ENCODE measurements around the gene TRMT6.

The TRMT6 gene

DNA sequence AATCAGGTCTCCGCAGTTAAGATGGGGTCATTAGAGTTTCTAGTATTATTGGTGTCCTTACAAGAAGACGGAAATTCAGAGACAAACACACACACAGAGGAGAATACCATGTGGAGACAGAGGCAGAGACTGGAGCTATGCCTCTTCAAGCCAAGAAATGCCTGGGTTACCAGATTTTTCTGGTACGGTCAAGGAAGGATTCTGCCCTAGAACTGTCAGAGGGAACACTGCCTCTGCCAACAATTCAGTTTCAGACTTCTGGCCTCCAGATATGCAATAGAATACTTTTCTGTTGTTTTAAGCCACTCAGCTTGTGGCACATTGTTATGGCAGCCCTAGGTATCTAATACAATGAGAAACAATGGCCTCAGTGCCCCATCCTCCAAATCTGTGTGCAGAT, 18.9 kb downstream of the TRMT6 start:
- no peak for TF ChIP-seq GATA2 (IDR thresholded peaks at IDR 0.05; ENCODE audit: low read depth, low read length)
- TF ChIP-seq GATA3 (IDR thresholded peaks at IDR 0.05; ENCODE audit: low read depth, low read length) = no peak

DNA sequence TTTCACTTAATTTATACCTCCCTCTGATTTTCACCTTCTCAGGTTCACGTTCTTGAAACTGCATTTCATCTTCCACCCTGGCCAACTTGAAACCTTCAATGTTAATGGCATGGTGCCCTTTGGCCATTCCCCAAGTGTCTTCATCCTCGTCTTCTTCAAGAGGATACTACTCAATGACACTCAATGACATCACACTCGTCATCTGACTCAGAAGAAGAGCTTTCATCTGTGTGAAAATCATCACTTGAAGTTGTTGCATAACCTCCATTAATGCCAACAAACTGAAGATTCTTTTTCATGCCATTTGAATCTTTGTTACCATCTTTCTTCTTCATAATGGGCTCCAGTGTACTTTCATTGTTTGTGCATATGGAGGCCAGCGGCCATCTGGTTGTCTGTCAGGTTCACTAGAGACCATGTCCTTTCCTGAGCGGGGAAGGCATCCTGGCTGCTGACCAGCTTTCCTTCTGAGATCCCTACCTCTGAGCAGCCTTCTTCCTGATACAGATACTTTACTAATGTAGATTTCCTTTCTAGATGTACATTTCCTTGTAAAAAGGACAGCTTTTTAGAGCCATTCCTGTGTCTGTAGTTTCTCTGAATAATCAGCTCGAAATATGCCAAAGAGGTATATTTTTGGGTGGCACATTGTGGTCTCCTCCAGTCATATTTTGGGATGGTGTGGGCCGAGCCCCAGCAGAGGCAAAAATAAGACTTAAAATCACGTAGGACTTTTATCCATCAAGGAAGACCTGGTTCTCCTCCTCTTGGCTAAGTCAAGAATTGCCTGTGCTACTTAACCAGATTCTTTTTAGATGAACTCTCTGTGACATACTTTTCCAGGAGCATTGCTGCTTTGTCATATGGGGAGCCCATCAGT, 21.3 kb downstream of the TRMT6 start:
- TF ChIP-seq GATA2 (IDR thresholded peaks at IDR 0.05; ENCODE audit: low read depth, low read length) = no peak
- TF ChIP-seq GATA3 (IDR thresholded peaks at IDR 0.05; ENCODE audit: low read depth, low read length) = no peak

DNA sequence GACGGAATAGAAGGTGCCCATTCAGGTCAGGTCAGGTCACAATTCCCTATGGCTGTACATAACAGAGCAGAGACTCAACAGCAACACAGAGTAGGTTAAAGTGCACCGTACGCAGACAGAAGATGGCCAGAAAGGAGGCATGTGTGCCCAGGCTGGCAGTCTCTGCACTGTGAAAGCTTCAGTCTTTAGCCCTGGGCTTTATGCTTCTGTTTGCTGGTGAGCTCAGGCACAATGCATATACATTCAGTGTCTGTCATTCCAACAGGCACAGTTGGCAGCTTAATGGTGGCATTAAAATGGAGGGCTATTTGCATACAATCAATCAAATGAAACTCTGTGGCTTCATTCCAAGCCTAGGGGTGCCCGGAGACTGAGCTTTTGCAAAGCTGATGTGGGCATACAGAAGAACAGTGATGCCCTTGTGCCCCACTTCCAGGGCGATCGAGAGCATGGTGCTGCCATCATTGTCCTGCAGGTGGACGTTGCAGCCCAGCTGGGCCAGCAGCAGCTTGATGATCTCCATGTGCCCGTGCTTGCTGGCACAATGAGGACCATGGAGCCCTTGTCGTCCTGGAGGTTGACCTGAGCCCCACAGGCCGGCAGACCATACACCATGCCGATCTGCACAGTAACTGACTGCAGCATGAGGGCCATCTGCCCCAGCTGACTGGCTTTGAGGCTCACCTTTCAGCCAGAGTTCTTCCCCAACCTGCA, 22.4 kb downstream of the TRMT6 start:
- TF ChIP-seq GATA2 (IDR thresholded peaks at IDR 0.05; ENCODE audit: low read depth, low read length) = no peak
- no peak for TF ChIP-seq GATA3 (IDR thresholded peaks at IDR 0.05; ENCODE audit: low read depth, low read length)

DNA sequence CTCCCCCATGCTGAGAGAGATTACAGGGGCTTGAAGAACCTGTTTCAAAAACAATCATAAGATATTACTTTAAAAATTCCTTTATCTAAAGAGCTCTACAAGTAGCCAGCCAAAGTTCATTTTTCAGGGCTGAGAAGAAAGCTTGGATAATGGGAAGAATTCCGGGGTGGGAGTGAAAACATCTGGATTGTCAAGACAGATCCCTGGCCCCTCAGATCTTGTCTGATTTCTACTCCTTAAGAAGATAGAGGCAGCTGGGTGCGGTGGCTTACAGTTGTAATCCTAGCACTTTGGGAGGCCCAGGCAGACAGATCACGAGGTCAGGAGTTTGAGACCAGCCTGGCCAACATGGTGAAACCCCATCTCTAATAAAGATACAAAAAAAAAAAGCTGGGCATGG, 24.8 kb downstream of the TRMT6 start:
- TF ChIP-seq GATA2 (IDR thresholded peaks at IDR 0.05; ENCODE audit: low read depth, low read length) = no peak
- TF ChIP-seq GATA3 (IDR thresholded peaks at IDR 0.05; ENCODE audit: low read depth, low read length) = no peak

DNA sequence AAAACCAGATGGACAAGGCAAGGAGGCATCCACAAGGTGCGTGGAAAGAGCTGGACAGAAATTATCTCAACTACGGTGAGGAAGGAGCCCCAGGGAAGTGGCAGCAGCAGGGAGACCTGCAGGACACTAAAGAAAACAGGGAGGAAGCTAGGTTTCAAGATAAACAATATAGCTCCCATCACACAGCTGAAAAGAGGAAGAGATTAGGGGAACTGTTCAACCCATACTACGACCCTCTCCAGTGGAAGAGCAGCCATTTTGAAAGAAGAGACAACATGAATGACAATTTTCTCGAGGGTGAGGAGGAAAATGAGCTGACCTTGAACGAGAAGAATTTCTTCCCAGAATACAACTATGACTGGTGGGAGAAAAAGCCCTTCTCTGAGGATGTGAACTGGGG, 26.8 kb downstream of the TRMT6 start:
- TF ChIP-seq GATA3 (IDR thresholded peaks at IDR 0.05; ENCODE audit: low read depth, low read length) = no peak
- TF ChIP-seq GATA2 (IDR thresholded peaks at IDR 0.05; ENCODE audit: low read depth, low read length) = no peak

DNA sequence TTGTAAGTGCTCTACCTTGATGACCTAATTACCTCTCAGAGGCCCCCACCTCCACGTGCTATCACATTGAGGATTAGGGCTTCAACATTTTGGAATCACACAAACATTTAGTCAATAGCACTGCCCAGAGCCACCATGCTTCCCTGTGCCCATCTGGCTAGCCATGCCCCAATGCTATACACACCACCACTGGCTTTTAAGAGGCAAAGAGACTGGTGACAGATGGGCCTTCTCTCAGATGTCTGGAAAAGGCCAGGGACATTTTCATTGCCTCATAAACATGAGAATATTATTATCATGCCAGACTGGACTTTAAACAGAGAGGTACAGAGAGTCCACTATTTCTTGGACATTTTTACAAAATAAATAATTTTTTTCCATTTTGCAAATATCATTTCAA, 29.8 kb downstream of the TRMT6 start:
- TF ChIP-seq GATA2 (IDR thresholded peaks at IDR 0.05; ENCODE audit: low read depth, low read length) = no peak
- TF ChIP-seq GATA3 (IDR thresholded peaks at IDR 0.05; ENCODE audit: low read depth, low read length) = no peak

DNA sequence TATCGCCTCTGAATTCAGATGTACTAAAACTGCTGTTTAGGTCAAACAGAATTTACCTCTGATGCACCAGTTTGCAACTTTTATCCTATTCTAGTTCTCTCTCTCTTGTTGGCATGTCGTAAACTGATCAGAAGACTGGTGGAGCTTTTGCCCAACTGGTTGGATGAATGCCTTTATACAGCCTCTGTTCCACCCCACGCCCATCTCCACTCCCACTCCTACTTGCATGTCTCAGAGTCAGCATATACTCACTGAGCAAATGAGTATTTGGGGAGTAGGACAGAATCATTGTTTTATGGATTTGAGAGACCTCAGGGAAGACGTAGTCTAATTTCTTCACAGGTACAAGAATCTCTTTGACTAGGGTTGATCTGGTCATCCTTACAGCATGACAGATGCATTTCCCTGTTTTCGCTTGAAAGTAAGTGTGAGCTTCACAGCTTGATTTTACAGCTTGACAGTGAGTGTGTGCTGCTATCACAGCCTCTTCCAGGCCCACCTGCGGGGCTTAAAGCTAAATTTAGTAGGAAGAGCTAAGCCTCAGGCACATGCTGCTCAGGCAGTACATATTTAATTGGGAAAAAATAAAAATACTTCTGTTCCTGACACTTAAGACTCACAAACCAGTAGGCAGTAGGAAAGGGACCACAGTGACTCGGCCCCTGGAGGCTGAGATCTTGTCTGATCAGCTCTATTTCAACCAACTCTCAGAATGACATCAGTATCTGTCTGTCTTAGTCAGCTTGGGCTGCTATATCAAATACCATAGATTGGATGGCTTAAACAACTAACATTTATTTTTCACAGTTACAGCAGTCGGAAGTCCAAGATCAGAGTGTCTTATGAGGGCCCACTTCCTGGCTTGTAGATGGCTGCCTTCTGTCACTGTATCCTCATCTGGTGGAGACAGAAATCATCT, 30.4 kb downstream of the TRMT6 start:
- TF ChIP-seq GATA3 (IDR thresholded peaks at IDR 0.05; ENCODE audit: low read depth, low read length) = no peak
- TF ChIP-seq GATA2 (IDR thresholded peaks at IDR 0.05; ENCODE audit: low read depth, low read length) = no peak

DNA sequence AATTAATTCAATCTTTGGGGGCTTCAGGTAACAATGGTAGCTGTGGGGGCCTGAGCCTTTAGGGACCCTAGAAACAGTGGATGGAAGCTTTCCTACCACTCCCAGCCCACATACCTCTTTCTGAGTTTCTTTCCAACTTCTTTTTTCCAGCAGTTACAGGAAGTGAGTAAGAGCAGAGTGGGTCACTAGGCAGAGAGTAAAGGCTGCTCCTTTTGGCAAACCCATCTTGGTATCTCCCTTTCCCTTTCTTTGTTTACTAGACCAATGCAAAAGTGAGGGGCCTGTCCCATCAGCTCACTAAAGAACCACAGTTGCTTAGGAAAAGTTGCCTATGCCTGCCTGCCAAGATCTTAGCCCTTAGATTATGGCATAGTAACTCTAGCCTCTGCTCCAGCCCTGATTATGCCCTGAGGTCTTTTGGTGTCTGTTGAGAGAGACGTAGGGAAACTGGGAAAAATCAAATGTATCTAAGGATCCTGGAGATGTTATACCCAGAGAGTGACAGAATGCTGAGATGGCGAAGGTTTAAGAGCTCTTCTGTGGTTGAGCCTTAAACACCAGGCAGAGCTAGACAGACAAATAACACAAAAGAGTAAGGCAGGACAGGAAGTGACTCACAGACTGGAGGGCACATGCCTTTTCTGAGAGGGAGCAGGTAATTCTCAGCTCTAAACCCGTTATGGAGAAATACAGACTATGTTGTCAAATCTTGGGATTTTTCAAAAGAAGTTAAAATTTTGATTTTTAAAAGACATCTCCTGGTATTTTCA, 31.3 kb downstream of the TRMT6 start:
- no peak for TF ChIP-seq GATA3 (IDR thresholded peaks at IDR 0.05; ENCODE audit: low read depth, low read length)
- no peak for TF ChIP-seq GATA2 (IDR thresholded peaks at IDR 0.05; ENCODE audit: low read depth, low read length)

DNA sequence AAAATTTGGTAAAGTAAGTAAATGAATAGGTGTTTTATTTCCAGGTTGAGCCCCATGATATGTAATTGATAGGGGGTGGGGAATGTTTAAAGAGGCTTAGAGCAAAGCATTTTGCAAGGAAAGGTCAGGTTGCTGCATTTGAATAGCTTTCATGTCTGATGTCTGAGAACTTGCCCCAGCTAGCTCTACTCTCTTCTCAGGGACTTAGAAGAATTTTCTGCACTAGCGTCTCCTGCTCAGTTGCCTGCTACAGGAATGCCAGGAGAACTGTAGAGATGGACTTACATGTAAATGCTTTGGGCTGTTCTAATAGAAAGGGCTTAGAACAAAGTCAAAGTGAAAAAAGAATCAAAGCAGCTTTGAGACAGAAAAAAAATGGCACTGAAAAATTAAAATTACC, 35.5 kb downstream of the TRMT6 start:
- TF ChIP-seq GATA3 (IDR thresholded peaks at IDR 0.05; ENCODE audit: low read depth, low read length) (no peak), GATA2 (IDR thresholded peaks at IDR 0.05; ENCODE audit: low read depth, low read length) (no peak)

DNA sequence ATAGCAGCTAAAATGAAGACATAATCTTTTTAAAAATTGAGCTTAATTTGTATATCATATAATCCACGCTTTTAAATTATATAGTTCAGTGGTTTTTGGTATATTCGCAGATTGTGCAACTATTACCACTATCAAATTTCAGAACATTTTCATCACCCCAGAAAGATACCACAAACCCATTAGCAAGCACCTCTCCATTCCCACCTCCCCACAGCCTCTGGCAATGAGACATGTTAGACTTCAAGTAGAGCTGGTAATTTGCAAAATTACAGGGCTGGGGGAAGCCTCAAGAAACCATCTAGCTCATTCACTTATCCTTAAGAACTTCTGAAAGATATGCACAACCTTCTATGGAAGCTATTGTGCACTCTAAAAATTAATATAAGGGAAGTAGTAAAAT, 37.2 kb downstream of the TRMT6 start:
- TF ChIP-seq GATA3 (IDR thresholded peaks at IDR 0.05; ENCODE audit: low read depth, low read length) (no peak), GATA2 (IDR thresholded peaks at IDR 0.05; ENCODE audit: low read depth, low read length) (no peak)

DNA sequence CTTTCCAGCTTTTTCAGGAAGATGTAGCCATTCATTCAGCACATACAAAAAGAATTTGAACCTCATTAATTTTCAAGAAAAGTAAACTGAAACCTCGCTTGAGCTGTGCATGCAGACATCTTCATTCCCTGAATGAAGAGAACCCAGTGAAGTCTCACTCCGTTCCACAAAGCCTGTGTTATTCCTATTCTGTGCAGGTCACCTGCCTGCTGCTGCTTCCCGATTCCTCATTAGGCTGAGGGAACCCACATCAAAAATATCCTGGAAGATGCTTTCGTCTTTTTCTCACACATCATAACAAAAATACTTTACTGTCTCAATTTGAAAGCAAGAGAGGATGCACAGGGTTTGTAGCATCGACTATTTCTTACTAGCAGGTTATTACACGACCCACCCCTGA, 40.1 kb downstream of the TRMT6 start:
- TF ChIP-seq GATA3 (IDR thresholded peaks at IDR 0.05; ENCODE audit: low read depth, low read length) = no peak
- no peak for TF ChIP-seq GATA2 (IDR thresholded peaks at IDR 0.05; ENCODE audit: low read depth, low read length)

DNA sequence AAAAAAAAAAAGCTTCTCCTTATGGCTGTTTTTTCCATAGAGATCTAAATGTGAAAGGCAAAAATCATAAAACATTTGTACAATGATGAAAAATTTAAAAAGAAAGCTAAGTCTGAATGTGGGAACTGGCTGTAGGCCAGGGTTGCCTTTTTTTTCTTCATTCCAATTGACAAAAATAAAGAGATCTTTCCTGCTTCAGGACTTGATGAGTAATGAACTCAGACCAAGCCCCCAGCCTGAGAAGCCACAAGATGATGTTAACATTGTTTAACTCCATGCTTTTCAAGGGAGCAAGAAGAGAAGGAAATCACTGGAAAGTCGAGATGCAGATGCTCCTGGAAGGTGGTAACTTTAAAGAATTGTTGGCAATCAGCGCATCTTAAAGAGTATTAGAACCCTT, 41.4 kb downstream of the TRMT6 start:
- TF ChIP-seq GATA3 (IDR thresholded peaks at IDR 0.05; ENCODE audit: low read depth, low read length) (no peak), GATA2 (IDR thresholded peaks at IDR 0.05; ENCODE audit: low read depth, low read length) (no peak)

DNA sequence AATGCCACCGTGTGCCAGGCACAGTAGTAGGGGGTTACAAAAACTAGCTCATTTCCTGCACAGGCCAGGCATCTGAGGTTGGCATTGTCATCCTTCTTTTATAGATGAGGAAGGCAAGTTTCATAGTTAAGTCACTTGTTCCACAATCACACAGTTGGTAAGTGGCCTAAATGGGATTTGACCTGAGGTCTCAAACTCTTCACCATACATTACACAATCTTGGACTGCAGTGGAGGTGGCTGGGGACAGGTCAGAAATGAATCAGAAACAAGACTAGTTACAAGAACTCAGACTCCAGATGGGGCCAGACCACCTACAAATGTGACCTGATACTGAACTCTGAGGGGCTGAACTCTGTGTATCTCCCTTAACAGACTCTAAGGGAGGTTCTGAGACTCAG, 49.4 kb downstream of the TRMT6 start:
- TF ChIP-seq GATA2 (IDR thresholded peaks at IDR 0.05; ENCODE audit: low read depth, low read length) (no peak), GATA3 (IDR thresholded peaks at IDR 0.05; ENCODE audit: low read depth, low read length) (no peak)
